HepG2 (cell line): Measurements from ENCODE around the gene SLC25A25. TPM values are rescaled to one million over a fixed set of nuclear protein-coding genes. Genes with fewer than 3 reads are reported as not detected.

Experiments used
- CBFB ChIP-seq: sonication (generic); formaldehyde crosslinking; IDR thresholded peaks from 2 replicates; pipeline ENCODE4 v1.4.0; 2020; ENCODE audit warnings: missing genetic modification reagents
- CREM ChIP-seq, 2 experiments: sonication (generic) in 1 of 2; formaldehyde crosslinking in 1 of 2; IDR thresholded peaks; 2 replicates each; pipeline versions ENCODE4 v1.4.0 to v1.6.1; 2016 to 2020; ENCODE audit warnings: antibody characterized with exemption in 1 of 2, mild to moderate bottlenecking in 1 of 2, missing genetic modification reagents in 1 of 2
- DNMT3B ChIP-seq: conservative IDR thresholded peaks from 2 replicates; pipeline ENCODE4 v1.6.1; 2016; ENCODE audit warnings: missing biosample characterization, control low read depth
- FOXK1 ChIP-seq: sonication (generic); formaldehyde crosslinking; IDR thresholded peaks from 2 replicates; pipeline ENCODE4 v1.4.0; 2020; ENCODE audit warnings: low read depth, missing genetic modification reagents, borderline replicate concordance
- FOXK2 ChIP-seq: fragments of 450-650 bp; IDR thresholded peaks from 2 replicates; pipeline ENCODE4 v1.6.1; 2016
- GATAD1 ChIP-seq: IDR thresholded peaks from 2 replicates; pipeline ENCODE4 v1.6.1; 2016; ENCODE audit warnings: missing genetic modification reagents, missing compliant biosample characterization
- JARID2 ChIP-seq: sonication (generic); formaldehyde crosslinking; IDR thresholded peaks from 2 replicates; pipeline ENCODE4 v1.8.1; 2023; ENCODE audit warnings: missing genetic modification reagents, inconsistent platforms; ENCODE audit not compliant: insufficient replicate concordance
- MTA3 ChIP-seq: sonication (generic); formaldehyde crosslinking; IDR thresholded peaks from 2 replicates; pipeline ENCODE4 v1.4.0; 2020; ENCODE audit warnings: missing genetic modification reagents
- MZF1 ChIP-seq: sonication (generic); formaldehyde crosslinking; IDR thresholded peaks from 2 replicates; pipeline ENCODE4 v1.8.1; 2023; ENCODE audit warnings: mild to moderate bottlenecking, missing genetic modification reagents, borderline replicate concordance
- NFRKB ChIP-seq: fragments of 450-650 bp; IDR thresholded peaks from 2 replicates; pipeline ENCODE4 v1.6.1; 2017
- NFYB ChIP-seq: sonication (generic); formaldehyde crosslinking; IDR thresholded peaks from 2 replicates; pipeline ENCODE4 v1.4.0; 2020; ENCODE audit warnings: missing genetic modification reagents
- PAX8 ChIP-seq: sonication (generic); formaldehyde crosslinking; IDR thresholded peaks from 2 replicates; pipeline ENCODE4 v1.8.0; 2022; ENCODE audit warnings: mild to moderate bottlenecking, missing genetic modification reagents, borderline replicate concordance
- PPARG ChIP-seq: conservative IDR thresholded peaks from 2 replicates; pipeline ENCODE4 v1.6.1; 2016; ENCODE audit warnings: missing biosample characterization, missing genetic modification reagents
- STAG1 ChIP-seq: sonication (generic); formaldehyde crosslinking; IDR thresholded peaks from 2 replicates; pipeline ENCODE4 v1.4.0; 2020; ENCODE audit warnings: missing genetic modification reagents
- ZFY ChIP-seq: sonication (generic); formaldehyde crosslinking; IDR thresholded peaks from 2 replicates; pipeline ENCODE4 v1.4.0; 2020; ENCODE audit warnings: missing genetic modification reagents
- ZMYM4 ChIP-seq: sonication (generic); formaldehyde crosslinking; IDR thresholded peaks from 2 replicates; pipeline ENCODE4 v1.8.1; 2023; ENCODE audit warnings: mild to moderate bottlenecking, missing genetic modification reagents
- polyA plus RNA-seq, 8 experiments: library from polyadenylated mRNA; depleted of rRNA in 3 of 8; stranded (reverse) in 7 of 8; unstranded in 1 of 8; fragments of >200 nt; fragmentation: Illumina TruSeq in 4 of 8; extraction: Trizol in 4 of 8; gene quantifications; 2 replicates each; pipeline versions ENCODE4 v1.2.1 to v1.2.3, GENCODE V29; 2011 to 2016; ENCODE audit warnings: low read depth in 4 of 8, missing spikeins in 1 of 8, mixed read lengths in 1 of 8; ENCODE audit not compliant: insufficient read depth in 1 of 8
- total RNA-seq, 5 experiments: library from RNA; depleted of rRNA; stranded (reverse); fragments of >200 nt; fragmentation: Illumina TruSeq; extraction: Trizol; gene quantifications; 2 replicates each; pipeline ENCODE4 v1.2.3, GENCODE V29; 2016; ENCODE audit warnings: low read depth in 1 of 5
- TF ChIP-seq, protein P1 (sequence below): sonication (generic); formaldehyde crosslinking; IDR thresholded peaks from 2 replicates; pipeline ENCODE4 v1.9.0; 2021; ENCODE audit warnings: missing genetic modification reagents, mild to moderate bottlenecking, borderline replicate concordance
- TF ChIP-seq, protein P2 (sequence below): sonication (generic); formaldehyde crosslinking; IDR thresholded peaks from 2 replicates; pipeline ENCODE4 v1.4.0; 2020; ENCODE audit warnings: mild to moderate bottlenecking, missing genetic modification reagents
- TF ChIP-seq, protein P3 (sequence below): sonication (generic); formaldehyde crosslinking; IDR thresholded peaks from 2 replicates; pipeline ENCODE4 v1.8.1; 2023; ENCODE audit warnings: mild to moderate bottlenecking, missing genetic modification reagents, borderline replicate concordance
- TF ChIP-seq, protein P4 (sequence below): sonication (generic); formaldehyde crosslinking; conservative IDR thresholded peaks from 2 replicates; pipeline ENCODE4 v1.4.0; 2020; ENCODE audit warnings: mild to moderate bottlenecking, missing genetic modification reagents, moderate library complexity
- TF ChIP-seq, protein P5 (sequence below): sonication (generic); formaldehyde crosslinking; IDR thresholded peaks from 2 replicates; pipeline ENCODE4 v1.5.1; 2020; ENCODE audit warnings: missing genetic modification reagents, mild to moderate bottlenecking, borderline replicate concordance

SLC25A25 gene
- total and polyA plus RNA-seq, 2 of the 13 experiments (the other 11 are each of a cell fraction or from before 2014, with no cell fraction given): 10.5 to 24.8 TPM

DNA sequence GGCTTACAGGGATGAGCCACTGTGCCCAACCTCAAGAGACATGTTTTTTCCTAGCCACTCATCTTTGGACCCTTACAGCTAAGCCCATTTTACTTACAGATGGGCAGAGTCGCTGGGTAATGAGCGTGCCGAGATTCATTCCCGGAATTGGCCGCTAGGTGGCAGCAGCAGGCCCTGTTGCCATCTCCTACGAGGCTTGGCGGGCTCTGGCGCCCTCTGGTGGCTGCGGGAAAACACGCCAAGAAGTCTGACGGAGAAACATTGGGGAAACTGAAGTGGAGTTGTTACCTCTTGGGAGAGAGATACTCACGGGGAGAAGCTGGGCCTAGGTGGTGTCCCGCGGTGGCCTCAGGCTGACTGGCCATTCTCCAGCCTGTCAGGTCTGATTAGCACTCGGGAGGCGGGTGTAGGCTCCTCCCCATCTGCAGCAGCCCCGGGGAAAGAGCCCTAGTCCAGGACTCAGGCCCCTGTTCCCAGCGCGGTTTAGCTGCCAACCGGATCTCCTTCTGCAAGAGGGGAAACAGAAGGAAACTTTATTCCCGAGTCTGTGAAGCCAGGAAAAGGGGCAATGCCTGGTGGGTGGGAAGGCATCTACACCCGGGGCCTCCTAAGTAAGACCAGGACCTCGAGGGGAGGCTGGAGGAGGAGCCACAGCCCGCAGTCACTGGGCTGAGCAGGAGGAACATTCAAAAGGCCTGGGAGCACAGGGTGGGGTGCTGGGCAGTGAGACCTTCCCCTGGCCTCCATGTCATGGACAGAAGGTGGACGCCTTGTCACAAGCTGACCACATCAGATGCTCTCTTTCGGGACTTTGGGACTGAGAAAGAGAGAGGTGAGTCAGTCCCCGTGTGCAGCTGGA is 49.8 kb downstream of the SLC25A25 start (continued):
- TF ChIP-seq PAX8: no peak
- TF ChIP-seq GATAD1 (CRISPR knock-in tag): peak; percentile 62; the same call in 1 of the 2 replicates
- TF ChIP-seq ZMYM4 (CRISPR knock-in tag): peak; percentile 72
- peak; percentile 41 for TF ChIP-seq ZFY (CRISPR knock-in tag)
- TF ChIP-seq MTA3 (CRISPR knock-in tag): no peak
- peak; percentile 45; the same call in 1 of the 2 replicates for TF ChIP-seq CBFB (CRISPR knock-in tag)
- TF ChIP-seq DNMT3B (CRISPR knock-in tag): no peak
- no peak for TF ChIP-seq MZF1
- TF ChIP-seq PPARG (CRISPR knock-in tag): peak; percentile 66; the same call in 1 of the 2 replicates
- peak; percentile 98 for TF ChIP-seq STAG1 (CRISPR knock-in tag)
- TF ChIP-seq, protein P1, sequence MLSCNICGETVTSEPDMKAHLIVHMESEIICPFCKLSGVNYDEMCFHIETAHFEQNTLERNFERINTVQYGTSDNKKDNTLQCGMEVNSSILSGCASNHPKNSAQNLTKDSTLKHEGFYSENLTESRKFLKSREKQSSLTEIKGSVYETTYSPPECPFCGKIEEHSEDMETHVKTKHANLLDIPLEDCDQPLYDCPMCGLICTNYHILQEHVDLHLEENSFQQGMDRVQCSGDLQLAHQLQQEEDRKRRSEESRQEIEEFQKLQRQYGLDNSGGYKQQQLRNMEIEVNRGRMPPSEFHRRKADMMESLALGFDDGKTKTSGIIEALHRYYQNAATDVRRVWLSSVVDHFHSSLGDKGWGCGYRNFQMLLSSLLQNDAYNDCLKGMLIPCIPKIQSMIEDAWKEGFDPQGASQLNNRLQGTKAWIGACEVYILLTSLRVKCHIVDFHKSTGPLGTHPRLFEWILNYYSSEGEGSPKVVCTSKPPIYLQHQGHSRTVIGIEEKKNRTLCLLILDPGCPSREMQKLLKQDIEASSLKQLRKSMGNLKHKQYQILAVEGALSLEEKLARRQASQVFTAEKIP (CRISPR knock-in tag): no peak
- peak; percentile 38; the same call in 1 of the 2 replicates for TF ChIP-seq CREM (IDR thresholded peaks at IDR 0.05)
- TF ChIP-seq CREM (CRISPR knock-in tag; IDR thresholded peaks at IDR 0.05): no peak
- TF ChIP-seq, protein P2, sequence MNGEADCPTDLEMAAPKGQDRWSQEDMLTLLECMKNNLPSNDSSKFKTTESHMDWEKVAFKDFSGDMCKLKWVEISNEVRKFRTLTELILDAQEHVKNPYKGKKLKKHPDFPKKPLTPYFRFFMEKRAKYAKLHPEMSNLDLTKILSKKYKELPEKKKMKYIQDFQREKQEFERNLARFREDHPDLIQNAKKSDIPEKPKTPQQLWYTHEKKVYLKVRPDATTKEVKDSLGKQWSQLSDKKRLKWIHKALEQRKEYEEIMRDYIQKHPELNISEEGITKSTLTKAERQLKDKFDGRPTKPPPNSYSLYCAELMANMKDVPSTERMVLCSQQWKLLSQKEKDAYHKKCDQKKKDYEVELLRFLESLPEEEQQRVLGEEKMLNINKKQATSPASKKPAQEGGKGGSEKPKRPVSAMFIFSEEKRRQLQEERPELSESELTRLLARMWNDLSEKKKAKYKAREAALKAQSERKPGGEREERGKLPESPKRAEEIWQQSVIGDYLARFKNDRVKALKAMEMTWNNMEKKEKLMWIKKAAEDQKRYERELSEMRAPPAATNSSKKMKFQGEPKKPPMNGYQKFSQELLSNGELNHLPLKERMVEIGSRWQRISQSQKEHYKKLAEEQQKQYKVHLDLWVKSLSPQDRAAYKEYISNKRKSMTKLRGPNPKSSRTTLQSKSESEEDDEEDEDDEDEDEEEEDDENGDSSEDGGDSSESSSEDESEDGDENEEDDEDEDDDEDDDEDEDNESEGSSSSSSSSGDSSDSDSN (CRISPR knock-in tag): no peak
- TF ChIP-seq, protein P3, sequence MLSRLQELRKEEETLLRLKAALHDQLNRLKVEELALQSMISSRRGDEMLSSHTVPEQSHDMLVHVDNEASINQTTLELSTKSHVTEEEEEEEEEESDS (CRISPR knock-in tag): no peak
- TF ChIP-seq NFYB (CRISPR knock-in tag): no peak; the same call in 1 of the 2 replicates
- TF ChIP-seq FOXK2: peak; percentile 51; the same call in 1 of the 2 replicates
- TF ChIP-seq NFRKB: no peak
- TF ChIP-seq JARID2 (CRISPR knock-in tag): no peak
- TF ChIP-seq, protein P4, sequence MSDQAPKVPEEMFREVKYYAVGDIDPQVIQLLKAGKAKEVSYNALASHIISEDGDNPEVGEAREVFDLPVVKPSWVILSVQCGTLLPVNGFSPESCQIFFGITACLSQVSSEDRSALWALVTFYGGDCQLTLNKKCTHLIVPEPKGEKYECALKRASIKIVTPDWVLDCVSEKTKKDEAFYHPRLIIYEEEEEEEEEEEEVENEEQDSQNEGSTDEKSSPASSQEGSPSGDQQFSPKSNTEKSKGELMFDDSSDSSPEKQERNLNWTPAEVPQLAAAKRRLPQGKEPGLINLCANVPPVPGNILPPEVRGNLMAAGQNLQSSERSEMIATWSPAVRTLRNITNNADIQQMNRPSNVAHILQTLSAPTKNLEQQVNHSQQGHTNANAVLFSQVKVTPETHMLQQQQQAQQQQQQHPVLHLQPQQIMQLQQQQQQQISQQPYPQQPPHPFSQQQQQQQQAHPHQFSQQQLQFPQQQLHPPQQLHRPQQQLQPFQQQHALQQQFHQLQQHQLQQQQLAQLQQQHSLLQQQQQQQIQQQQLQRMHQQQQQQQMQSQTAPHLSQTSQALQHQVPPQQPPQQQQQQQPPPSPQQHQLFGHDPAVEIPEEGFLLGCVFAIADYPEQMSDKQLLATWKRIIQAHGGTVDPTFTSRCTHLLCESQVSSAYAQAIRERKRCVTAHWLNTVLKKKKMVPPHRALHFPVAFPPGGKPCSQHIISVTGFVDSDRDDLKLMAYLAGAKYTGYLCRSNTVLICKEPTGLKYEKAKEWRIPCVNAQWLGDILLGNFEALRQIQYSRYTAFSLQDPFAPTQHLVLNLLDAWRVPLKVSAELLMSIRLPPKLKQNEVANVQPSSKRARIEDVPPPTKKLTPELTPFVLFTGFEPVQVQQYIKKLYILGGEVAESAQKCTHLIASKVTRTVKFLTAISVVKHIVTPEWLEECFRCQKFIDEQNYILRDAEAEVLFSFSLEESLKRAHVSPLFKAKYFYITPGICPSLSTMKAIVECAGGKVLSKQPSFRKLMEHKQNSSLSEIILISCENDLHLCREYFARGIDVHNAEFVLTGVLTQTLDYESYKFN (CRISPR knock-in tag): peak; percentile 49
- TF ChIP-seq FOXK1: peak; percentile 80; the same call in 1 of the 2 replicates
- TF ChIP-seq, protein P5, sequence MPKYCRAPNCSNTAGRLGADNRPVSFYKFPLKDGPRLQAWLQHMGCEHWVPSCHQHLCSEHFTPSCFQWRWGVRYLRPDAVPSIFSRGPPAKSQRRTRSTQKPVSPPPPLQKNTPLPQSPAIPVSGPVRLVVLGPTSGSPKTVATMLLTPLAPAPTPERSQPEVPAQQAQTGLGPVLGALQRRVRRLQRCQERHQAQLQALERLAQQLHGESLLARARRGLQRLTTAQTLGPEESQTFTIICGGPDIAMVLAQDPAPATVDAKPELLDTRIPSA: no peak
